ENCODE measurements around the gene PSMD4. TPM values are rescaled to one million over a fixed set of nuclear protein-coding genes. Genes with fewer than 3 reads are reported as not detected.

PSMD4 gene
- total RNA-seq, 4 donors from 2014 or later = 157 to 195 (median 176) TPM

DNA sequence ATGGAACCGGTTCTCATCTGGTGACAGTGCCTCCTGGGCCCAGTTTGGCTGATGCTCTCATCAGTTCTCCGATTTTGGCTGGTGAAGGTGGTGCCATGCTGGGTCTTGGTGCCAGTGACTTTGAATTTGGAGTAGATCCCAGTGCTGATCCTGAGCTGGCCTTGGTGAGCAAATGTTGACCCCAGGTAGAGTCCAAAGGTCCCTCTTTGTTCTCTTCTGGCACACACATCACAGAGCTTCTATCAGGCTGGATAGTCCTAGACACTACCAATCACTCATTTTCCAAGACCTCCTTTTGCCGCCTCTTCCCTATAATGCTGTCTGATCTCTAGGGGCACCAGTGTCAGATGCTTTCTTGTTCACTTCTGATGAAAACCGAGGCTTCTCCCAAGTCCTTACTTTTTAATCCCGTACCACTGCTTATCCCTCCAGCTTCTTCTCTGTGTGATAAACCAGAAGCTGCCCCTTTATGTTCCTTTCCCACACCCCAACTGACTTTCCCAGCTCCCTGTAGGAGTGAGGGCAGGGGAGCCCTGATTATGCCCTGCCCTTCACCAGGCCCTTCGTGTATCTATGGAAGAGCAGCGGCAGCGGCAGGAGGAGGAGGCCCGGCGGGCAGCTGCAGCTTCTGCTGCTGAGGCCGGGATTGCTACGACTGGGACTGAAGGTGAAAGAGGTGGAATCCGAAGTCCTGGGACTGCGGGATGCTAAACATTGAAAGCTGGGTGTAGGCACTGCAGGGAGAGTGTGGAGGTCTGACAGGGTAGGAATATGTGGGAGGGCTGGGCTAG, 11.1 kb downstream of the PSMD4 start:
- intact Hi-C loops (cut with DNase I) = no loop called here
- WGBS = 88% methylated on average over 14 of the region's 14 CpGs
- Histone ChIP-seq H3K4me3 (no peak overlapping the region), H3K27ac (replicated peaks in 1 of 4) (no peak overlapping the region), H3K36me3 (peaks cover 44 to 88% (median 83%) of the 10 kb centered on the region in 4 donors), H3K4me1 (peaks cover 0 to 7% (median 0%) of the 10 kb centered on the region in 4 donors), H3K27me3 (no peaks in the 10 kb centered on the region), H3K9me3 (no peaks in the 10 kb centered on the region)
- no peak for DNase-seq (ENCODE audit: extremely low spot score)
- TF ChIP-seq EP300 (IDR thresholded peaks at IDR 0.05) (no peak), POLR2AphosphoS5 (IDR thresholded peaks at IDR 0.05) (no peak), POLR2A (IDR thresholded peaks at IDR 0.05; ENCODE audit: low read depth) (no peak), CTCF (IDR thresholded peaks at IDR 0.05) (no peak)

GRCh38 chr1:151266315-151266714, 11.8 kb downstream of the PSMD4 start:
- no peak overlapping the region for H3K27ac ChIP-seq (replicated peaks in 1 of 4)
- no peaks in the 10 kb centered on the region for H3K27me3 ChIP-seq
- peaks cover 44 to 91% (median 86%) of the 10 kb centered on the region in 4 donors for H3K36me3 ChIP-seq
- TF ChIP-seq CTCF (IDR thresholded peaks at IDR 0.05) = no peak
- no peak for TF ChIP-seq EP300 (IDR thresholded peaks at IDR 0.05)
- no peak for TF ChIP-seq POLR2A (IDR thresholded peaks at IDR 0.05; ENCODE audit: low read depth)
- TF ChIP-seq POLR2AphosphoS5 (IDR thresholded peaks at IDR 0.05) = no peak
- no peak for DNase-seq (ENCODE audit: extremely low spot score)
- H3K4me1 ChIP-seq = peaks cover 0 to 6% (median 0%) of the 10 kb centered on the region in 4 donors
- no peak overlapping the region for H3K4me3 ChIP-seq
- WGBS = 93% methylated on average over 3 of the region's 3 CpGs
- H3K9me3 ChIP-seq = no peaks in the 10 kb centered on the region
- intact Hi-C loops (cut with DNase I) = no loop called here

GRCh38 chr1:151266821-151267220, 12.3 kb downstream of the PSMD4 start:
- no peak for DNase-seq (ENCODE audit: extremely low spot score)
- H3K36me3 ChIP-seq = peaks cover 44 to 91% (median 85%) of the 10 kb centered on the region in 4 donors

DNA sequence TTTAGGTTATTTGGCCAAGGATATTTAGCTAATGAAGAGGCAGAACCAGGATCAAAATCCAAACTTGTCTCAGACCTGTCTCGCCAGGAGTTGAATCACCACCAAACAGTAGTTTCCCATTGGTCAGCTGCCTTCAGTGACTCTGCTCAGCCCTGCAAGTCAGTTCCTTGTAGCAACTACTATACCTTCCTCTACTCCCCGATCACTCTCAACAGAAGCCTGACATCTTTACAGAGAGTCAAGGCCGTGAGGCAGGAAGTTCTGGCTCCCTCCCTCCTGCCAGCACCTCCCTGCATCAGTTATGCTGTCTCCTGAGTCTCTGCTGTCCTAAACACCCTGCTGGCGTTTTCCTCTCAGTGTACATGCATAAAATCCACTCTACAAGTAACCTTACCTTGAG, 13.2 kb downstream of the PSMD4 start:
- H3K4me1 ChIP-seq = no peaks in the 10 kb centered on the region
- intact Hi-C loops (cut with DNase I) = no loop called here
- 73% methylated on average over 4 of the region's 4 CpGs for WGBS
- H3K36me3 ChIP-seq = peaks cover 38 to 81% (median 77%) of the 10 kb centered on the region in 4 donors
- TF ChIP-seq POLR2AphosphoS5 (IDR thresholded peaks at IDR 0.05) = no peak
- TF ChIP-seq EP300 (IDR thresholded peaks at IDR 0.05) = no peak
- no peak for TF ChIP-seq CTCF (IDR thresholded peaks at IDR 0.05)
- no peak for TF ChIP-seq POLR2A (IDR thresholded peaks at IDR 0.05; ENCODE audit: low read depth)
- H3K9me3 ChIP-seq = no peaks in the 10 kb centered on the region
- H3K27ac ChIP-seq (replicated peaks in 1 of 4) = no peak overlapping the region
- H3K27me3 ChIP-seq = no peaks in the 10 kb centered on the region
- H3K4me3 ChIP-seq = no peak overlapping the region
- no peak for DNase-seq (ENCODE audit: extremely low spot score)

More at GRCh38 chr1:151266821-151267220, 12.3 kb downstream of the PSMD4 start:
- TF ChIP-seq EP300 (IDR thresholded peaks at IDR 0.05) (no peak), POLR2A (IDR thresholded peaks at IDR 0.05; ENCODE audit: low read depth) (no peak), CTCF (IDR thresholded peaks at IDR 0.05) (no peak), POLR2AphosphoS5 (IDR thresholded peaks at IDR 0.05) (no peak)
- Histone ChIP-seq H3K9me3 (no peaks in the 10 kb centered on the region), H3K27me3 (no peaks in the 10 kb centered on the region), H3K27ac (replicated peaks in 1 of 4) (no peak overlapping the region), H3K4me3 (no peak overlapping the region), H3K4me1 (peaks cover 0 to under 1% (median 0%) of the 10 kb centered on the region in 4 donors)
- 67% methylated on average over 8 of the region's 8 CpGs for WGBS
- intact Hi-C loops (cut with DNase I) = no loop called here
